Erythroblast (primary cell): ENCODE measurements around the gene KIAA1549.

Experiments
- GATA1 ChIP-seq: IDR thresholded peaks from 2 replicates; pipeline ENCODE4 v1.6.1; 2011; ENCODE audit warnings: low read depth, mild to moderate bottlenecking, control low read depth, low read length, moderate library complexity
- POLR2A ChIP-seq: IDR thresholded peaks from 2 replicates; pipeline ENCODE4 v1.6.1; 2011; ENCODE audit warnings: mild to moderate bottlenecking, low read length

DNA sequence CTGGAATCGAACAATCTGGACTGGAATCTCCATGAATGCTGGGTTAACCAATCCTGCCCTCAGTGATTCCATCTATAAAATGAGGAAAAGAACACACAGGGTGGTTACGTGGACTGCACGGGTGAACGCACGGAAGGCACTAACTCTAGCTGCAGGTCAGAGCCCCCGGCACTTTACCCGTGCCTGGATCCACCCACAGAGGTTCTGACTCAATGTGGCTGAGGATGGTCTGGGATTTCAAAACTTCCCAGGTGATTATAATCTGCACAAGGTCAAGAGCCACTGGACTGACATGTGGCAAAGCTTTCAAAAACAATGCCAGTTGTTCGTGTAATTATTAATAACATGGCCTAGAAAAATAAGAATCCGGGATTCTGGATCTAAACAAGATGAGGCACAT lies 29.2 kb downstream of the KIAA1549 start:
- TF ChIP-seq POLR2A (no peak), GATA1 (no peak)
